ENCODE data around the gene ATG4B. TPM values are rescaled to one million over a fixed set of nuclear protein-coding genes. Genes with fewer than 3 reads are reported as not detected.
A peak's percentile ranks its signal among the peaks of the same experiment; 100 is the strongest.

The ATG4B gene
- polyA plus RNA-seq, 1 experiment, result 82.4 TPM

- DNase-seq (ENCODE audit: low read depth, low spot score), result no peak
- CTCF ChIA-PET, result interaction anchor here (0.6 kb wide), 1 partner anchor 23 kb away, joined by 3 read pairs; no protein-coding TSS in a partner anchor
- Histone ChIP-seq H3K27ac (ENCODE audit: low read depth, low read length) (no peak overlapping the region), H3K4me3 (ENCODE audit: low read depth, low read length) (no peak overlapping the region), H3K27me3 (ENCODE audit: control insufficient read depth, insufficient read depth, low read length) (no peaks in the 10 kb centered on the region), H3K9me3 (ENCODE audit: control insufficient read depth, insufficient read depth, low read length) (no peaks in the 10 kb centered on the region; the same call in 1 of the 2 replicates)
- POLR2A ChIA-PET, result no interaction called here
- TF ChIP-seq CTCF (IDR thresholded peaks at IDR 0.05; ENCODE audit: low read depth, low read length), result no peak
These were observed 28.6 kb upstream of the ATG4B start for GRCh38 chr2:241608881-241609280.

- peak overlapping the region; percentile 55 for H3K4me3 ChIP-seq (ENCODE audit: low read depth, low read length)
- DNase-seq (ENCODE audit: low read depth, low spot score), result peak; percentile 32
- peak; percentile 47 for TF ChIP-seq CTCF (IDR thresholded peaks at IDR 0.05; ENCODE audit: low read depth, low read length)
- H3K27me3 ChIP-seq (ENCODE audit: control insufficient read depth, insufficient read depth, low read length), result no peaks in the 10 kb centered on the region
- POLR2A ChIA-PET, result no interaction called here
- CTCF ChIA-PET, result interaction anchor here (0.7 to 1.2 kb wide), 3 partner anchors 11 to 103 kb away, joined by 3 read pairs; no protein-coding TSS in a partner anchor
- H3K27ac ChIP-seq (ENCODE audit: low read depth, low read length), result peak overlapping the region; percentile 57
- H3K9me3 ChIP-seq (ENCODE audit: control insufficient read depth, insufficient read depth, low read length), result no peaks in the 10 kb centered on the region; the same call in 1 of the 2 replicates
These were observed 27.4 kb upstream of the ATG4B start for GRCh38 chr2:241609859-241610793.

GRCh38 chr2:241611062-241611461 lies 26.4 kb upstream of the ATG4B start:
- DNase-seq (ENCODE audit: low read depth, low spot score), result no peak
- H3K9me3 ChIP-seq (ENCODE audit: control insufficient read depth, insufficient read depth, low read length), result no peaks in the 10 kb centered on the region; the same call in 1 of the 2 replicates
- no peaks in the 10 kb centered on the region for H3K27me3 ChIP-seq (ENCODE audit: control insufficient read depth, insufficient read depth, low read length)
- POLR2A ChIA-PET, result interaction anchor here (0.5 kb wide), 1 partner anchor 89 kb away, joined by 4 read pairs; no protein-coding TSS in a partner anchor
- CTCF ChIA-PET, result no interaction called here
- no peak overlapping the region for H3K4me3 ChIP-seq (ENCODE audit: low read depth, low read length)
- TF ChIP-seq CTCF (IDR thresholded peaks at IDR 0.05; ENCODE audit: low read depth, low read length), result no peak
- H3K27ac ChIP-seq (ENCODE audit: low read depth, low read length), result peak overlapping the region; percentile 57

- no peak for TF ChIP-seq CTCF (IDR thresholded peaks at IDR 0.05; ENCODE audit: low read depth, low read length)
- Histone ChIP-seq H3K27me3 (ENCODE audit: control insufficient read depth, insufficient read depth, low read length) (no peaks in the 10 kb centered on the region), H3K9me3 (ENCODE audit: control insufficient read depth, insufficient read depth, low read length) (no peaks in the 10 kb centered on the region; the same call in 1 of the 2 replicates), H3K4me3 (ENCODE audit: low read depth, low read length) (no peak overlapping the region), H3K27ac (ENCODE audit: low read depth, low read length) (no peak overlapping the region)
- ChIA-PET CTCF (no interaction called here), POLR2A (interaction anchor here (0.7 to 1.2 kb wide), 3 partner anchors 22 to 47 kb away, joined by 4 to 7 read pairs (median 6); partner anchors contain the start of gene ATG4B)
- no peak for DNase-seq (ENCODE audit: low read depth, low spot score)
These were observed 25.1 kb upstream of the ATG4B start for GRCh38 chr2:241612156-241613016.
